Caco-2 (cell line): ENCODE measurements around the gene SULT4A1. TPM values are rescaled to one million over a fixed set of nuclear protein-coding genes. Genes with fewer than 3 reads are reported as not detected.

Experiments used
- BruUV-seq: library from RNA; stranded (reverse); fragments of 400-500 nt; replicated peaks from 2 replicates; lab custom pipeline; 2021; lab: Mats Ljungman, UMichigan
- CTCF ChIA-PET: fragments of 300-600 bp; sonication (Branson Sonifier 250); formaldehyde crosslinking; loops from one replicate; lab custom pipeline; 2022; ENCODE audit warnings: antibody characterized with exemption; lab: Charles Lee
- POLR2A ChIA-PET: fragments of 300-600 bp; sonication (Branson Sonifier 250); formaldehyde crosslinking; loops from one replicate; lab custom pipeline; 2022; ENCODE audit warnings: antibody characterized with exemption; lab: Charles Lee
- DNase-seq, 2 experiments: peaks; one replicate each; pipeline versions ENCODE4 v3.0.0 to v3.0.0-alpha.2; 2020 to 2022
- H3K27me3 ChIP-seq: replicated peaks from 2 replicates; pipeline ENCODE4 v1.6.0; 2011; ENCODE audit warnings: low read length; ENCODE audit not compliant: control insufficient read depth, insufficient read depth
- H3K36me3 ChIP-seq: 2 replicates; pipeline ENCODE4 v1.5.1; 2011; ENCODE audit warnings: low read length; ENCODE audit not compliant: control insufficient read depth, insufficient read depth
- H3K4me1 ChIP-seq: fragments of 250-450 bp; sonication (Bioruptor Pico); 2 replicates; pipeline ENCODE4 v1.5.1; 2020; ENCODE audit warnings: mild to moderate bottlenecking
- H3K4me3 ChIP-seq: 2 replicates; pipeline ENCODE4 v1.5.1; 2011; ENCODE audit warnings: low read depth, mild to moderate bottlenecking, control low read depth, low read length
- H3K9me3 ChIP-seq: fragments of 250-450 bp; sonication (Bioruptor Pico); 2 replicates; pipeline ENCODE4 v1.5.1; 2020; ENCODE audit warnings: mild to moderate bottlenecking, moderate library complexity
- H3K27ac Mint-ChIP-seq: one replicate; pipeline ENCODE4 v1.8.0; 2022; ENCODE audit warnings: mixed read lengths; ENCODE audit not compliant: unreplicated experiment
- H3K27me3 Mint-ChIP-seq: one replicate; pipeline ENCODE4 v1.8.0; 2022; ENCODE audit warnings: mixed read lengths; ENCODE audit not compliant: insufficient read depth, unreplicated experiment
- H3K36me3 Mint-ChIP-seq: one replicate; pipeline ENCODE4 v1.8.0; 2022; ENCODE audit warnings: mild to moderate bottlenecking, mixed read lengths; ENCODE audit not compliant: insufficient read depth, unreplicated experiment
- H3K4me1 Mint-ChIP-seq: one replicate; pipeline ENCODE4 v1.8.0; 2022; ENCODE audit warnings: low read depth, mixed read lengths; ENCODE audit not compliant: unreplicated experiment
- H3K4me3 Mint-ChIP-seq: one replicate; pipeline ENCODE4 v1.8.0; 2022; ENCODE audit warnings: mild to moderate bottlenecking, moderate library complexity, mixed read lengths; ENCODE audit not compliant: unreplicated experiment
- H3K9me3 Mint-ChIP-seq: one replicate; pipeline ENCODE4 v1.8.0; 2022; ENCODE audit warnings: mixed read lengths; ENCODE audit not compliant: unreplicated experiment
- CTCF ChIP-seq, 2 experiments: fragments of 200-600 bp in 1 of 2; IDR thresholded peaks; 1 replicate in 1 of 2; 2 replicates in 1 of 2; pipeline versions ENCODE4 v1.5.1 to v1.8.0; 2011 to 2022; ENCODE audit warnings: antibody characterized with exemption in 1 of 2, control low read depth in 1 of 2, inconsistent platforms in 1 of 2, low read depth in 1 of 2, low read length in 1 of 2, mild to moderate bottlenecking in 1 of 2, moderate library complexity in 1 of 2; ENCODE audit not compliant: insufficient read depth in 1 of 2, severe bottlenecking in 1 of 2, unreplicated experiment in 1 of 2
- intact Hi-C: fragments of 100-400 bp; cut with micrococcal nuclease; formaldehyde crosslinking; loops from one replicate; pipeline ENCODE4 v1.10.0; 2022; ENCODE audit not compliant: unreplicated experiment
- total RNA-seq: library from RNA; stranded (reverse); gene quantifications from 2 replicates; pipeline ENCODE4 v1.2.3, GENCODE V29; 2022

SULT4A1 gene
- total RNA-seq, 1 experiment from 2014 or later = not detected

- H3K4me1 ChIP-seq = no peaks in the 10 kb centered on the region
- CTCF ChIA-PET = no interaction called here
- H3K4me1 Mint-ChIP-seq = no peaks in the 10 kb centered on the region
- peaks cover 11% of the 10 kb centered on the region for H3K9me3 Mint-ChIP-seq
- no peak overlapping the region for H3K4me3 ChIP-seq
- intact Hi-C loops = no loop called here
- no peak overlapping the region for H3K27ac Mint-ChIP-seq
- no peaks in the 10 kb centered on the region for H3K36me3 ChIP-seq
- H3K36me3 Mint-ChIP-seq = no peaks in the 10 kb centered on the region
- POLR2A ChIA-PET = no interaction called here
- TF ChIP-seq CTCF (IDR thresholded peaks at IDR 0.05; ENCODE audit: insufficient read depth in 1 of 2, low read depth in 1 of 2, low read length in 1 of 2, severe bottlenecking in 1 of 2, unreplicated experiment in 1 of 2) = no peak
- no peaks in the 10 kb centered on the region for H3K27me3 ChIP-seq
- H3K4me3 Mint-ChIP-seq = no peak overlapping the region
- H3K9me3 ChIP-seq = no peaks in the 10 kb centered on the region
- no TSS peak for BruUV-seq
- peak in 1 of 2 experiments; percentile 21 for DNase-seq
- peaks cover 13% of the 10 kb centered on the region for H3K27me3 Mint-ChIP-seq
Measured at GRCh38 chr22:43854786-43855271, 7.5 kb downstream of the SULT4A1 start.

- BruUV-seq = no TSS peak
- intact Hi-C loops = no loop called here
- H3K9me3 ChIP-seq = no peaks in the 10 kb centered on the region
- Mint-ChIP-seq H3K27ac (no peak overlapping the region), H3K4me1 (no peaks in the 10 kb centered on the region), H3K4me3 (no peak overlapping the region), H3K9me3 (peaks cover 11% of the 10 kb centered on the region), H3K36me3 (no peaks in the 10 kb centered on the region), H3K27me3 (peaks cover 17% of the 10 kb centered on the region)
- no peak for TF ChIP-seq CTCF (IDR thresholded peaks at IDR 0.05; ENCODE audit: insufficient read depth in 1 of 2, low read depth in 1 of 2, low read length in 1 of 2, severe bottlenecking in 1 of 2, unreplicated experiment in 1 of 2)
- CTCF ChIA-PET = no interaction called here
- H3K36me3 ChIP-seq = no peaks in the 10 kb centered on the region
- peak in 1 of 2 experiments; percentile 12 for DNase-seq
- H3K4me1 ChIP-seq = no peaks in the 10 kb centered on the region
- no peak overlapping the region for H3K4me3 ChIP-seq
- no peaks in the 10 kb centered on the region for H3K27me3 ChIP-seq
- POLR2A ChIA-PET = no interaction called here
Measured at GRCh38 chr22:43854121-43854785, 8.1 kb downstream of the SULT4A1 start.

GRCh38 chr22:43853328-43853931, 8.9 kb downstream of the SULT4A1 start:
- no peak overlapping the region for H3K4me3 ChIP-seq
- H3K36me3 Mint-ChIP-seq = no peaks in the 10 kb centered on the region
- no peaks in the 10 kb centered on the region for H3K27me3 ChIP-seq
- H3K4me3 Mint-ChIP-seq = no peak overlapping the region
- no TSS peak for BruUV-seq
- no peak for TF ChIP-seq CTCF (IDR thresholded peaks at IDR 0.05; ENCODE audit: insufficient read depth in 1 of 2, low read depth in 1 of 2, low read length in 1 of 2, severe bottlenecking in 1 of 2, unreplicated experiment in 1 of 2)
- H3K4me1 Mint-ChIP-seq = no peaks in the 10 kb centered on the region
- no peaks in the 10 kb centered on the region for H3K4me1 ChIP-seq
- no peak overlapping the region for H3K27ac Mint-ChIP-seq
- DNase-seq = peak in 1 of 2 experiments; percentile 25
- no peaks in the 10 kb centered on the region for H3K9me3 ChIP-seq
- ChIA-PET CTCF (no interaction called here), POLR2A (no interaction called here)
- intact Hi-C loops = no loop called here
- H3K27me3 Mint-ChIP-seq = peaks cover 17% of the 10 kb centered on the region
- no peaks in the 10 kb centered on the region for H3K36me3 ChIP-seq
- peaks cover 11% of the 10 kb centered on the region for H3K9me3 Mint-ChIP-seq
